IMR-90 (cell line): ENCODE data around the gene PLPP1. TPM values are rescaled to one million over a fixed set of nuclear protein-coding genes. Genes with fewer than 3 reads are reported as not detected.

Source experiments
- ATAC-seq: fragments of 200-7000 bp; cut with Tn5 transposase; 2 replicates; pipeline ENCODE4 v1.9.1; 2020; ENCODE audit warnings: low read depth, mild to moderate bottlenecking, moderate library complexity
- BruUV-seq: library from RNA; stranded (reverse); fragments of 400-500 nt; replicated peaks from 2 replicates; lab custom pipeline; 2021; lab: Mats Ljungman, UMichigan
- CTCF ChIA-PET: fragments of 300-600 bp; formaldehyde crosslinking; extraction: SDS; loops from one replicate; lab custom pipeline; 2021; ENCODE audit warnings: antibody characterized with exemption; lab: Yijun Ruan, JAX
- POLR2A ChIA-PET: fragments of 300-600 bp; sonication (Branson Sonifier 250); formaldehyde crosslinking; loops from one replicate; lab custom pipeline; 2022; ENCODE audit warnings: antibody characterized with exemption; ENCODE audit not compliant: unreplicated experiment; lab: Charles Lee
- DNase-seq: peaks from one replicate; pipeline ENCODE4 v3.0.0; 2013
- H2AFZ ChIP-seq: replicated peaks from 2 replicates; pipeline ENCODE3; 2013; ENCODE audit warnings: low read length, mild to moderate bottlenecking; ENCODE audit not compliant: poor library complexity
- H2AK5ac ChIP-seq: 2 replicates; pipeline ENCODE4 v1.6.1; 2013; ENCODE audit warnings: low read depth, low read length, inconsistent platforms
- H2AK9ac ChIP-seq: replicated peaks from 2 replicates; pipeline ENCODE3; 2013; ENCODE audit warnings: mild to moderate bottlenecking, low read depth, low read length, moderate library complexity; ENCODE audit not compliant: poor library complexity
- H2BK120ac ChIP-seq: 2 replicates; pipeline ENCODE4 v1.6.1; 2013; ENCODE audit warnings: low read depth, low read length, inconsistent platforms
- H2BK15ac ChIP-seq: 3 replicates; pipeline ENCODE4 v1.6.1; 2013; ENCODE audit warnings: low read depth, low read length, inconsistent platforms
- H2BK20ac ChIP-seq: 2 replicates; pipeline ENCODE4 v1.6.1; 2013; ENCODE audit warnings: low read depth, mild to moderate bottlenecking, inconsistent platforms, low read length, moderate library complexity
- H2BK5ac ChIP-seq: 2 replicates; pipeline ENCODE4 v1.6.1; 2013; ENCODE audit warnings: mild to moderate bottlenecking, low read depth, low read length, inconsistent platforms; ENCODE audit not compliant: poor library complexity, severe bottlenecking
- H3K14ac ChIP-seq: replicated peaks from 2 replicates; pipeline ENCODE4 v1.6.1; 2013; ENCODE audit warnings: low read depth, low read length, inconsistent platforms
- H3K18ac ChIP-seq: 2 replicates; pipeline ENCODE4 v1.6.1; 2013; ENCODE audit warnings: low read depth, low read length, control low read depth
- H3K23ac ChIP-seq: 2 replicates; pipeline ENCODE4 v1.6.1; 2013; ENCODE audit warnings: low read depth, low read length, inconsistent platforms
- H3K27ac ChIP-seq: 2 replicates; pipeline ENCODE4 v1.5.1; 2013; ENCODE audit warnings: mild to moderate bottlenecking, control low read depth, low read length; ENCODE audit not compliant: insufficient read depth
- H3K27me3 ChIP-seq: 2 replicates; pipeline ENCODE4 v1.6.1; 2013; ENCODE audit warnings: low read length; ENCODE audit not compliant: control insufficient read depth, insufficient read depth
- H3K36me3 ChIP-seq: 2 replicates; pipeline ENCODE4 v1.6.1; 2013; ENCODE audit warnings: low read length, mixed read lengths; ENCODE audit not compliant: control insufficient read depth, insufficient read depth
- H3K4ac ChIP-seq: 2 replicates; pipeline ENCODE4 v1.6.1; 2013; ENCODE audit warnings: low read depth, low read length, inconsistent platforms
- H3K4me1 ChIP-seq: 2 replicates; pipeline ENCODE4 v1.6.1; 2013; ENCODE audit warnings: low read length, mixed read lengths; ENCODE audit not compliant: control insufficient read depth, insufficient read depth
- H3K4me2 ChIP-seq: 2 replicates; pipeline ENCODE4 v1.6.1; 2013; ENCODE audit warnings: low read depth, mild to moderate bottlenecking, control low read depth, low read length, moderate library complexity
- H3K4me3 ChIP-seq: 2 replicates; pipeline ENCODE4 v1.5.1; 2013; ENCODE audit warnings: low read depth, mild to moderate bottlenecking, control low read depth, low read length, moderate library complexity; ENCODE audit not compliant: insufficient read depth
- H3K56ac ChIP-seq: 2 replicates; pipeline ENCODE4 v1.6.1; 2013; ENCODE audit warnings: low read length, inconsistent platforms; ENCODE audit not compliant: insufficient read depth; ENCODE audit errors: extremely low read depth
- H3K79me1 ChIP-seq, 2 experiments: 2 replicates each; pipeline ENCODE4 v1.6.1; 2013; ENCODE audit warnings: low read length in 2 of 2, inconsistent platforms in 1 of 2, low read depth in 1 of 2
- H3K9ac ChIP-seq: 2 replicates; pipeline ENCODE4 v1.6.1; 2013; ENCODE audit warnings: low read depth, low read length, control low read depth
- H3K9me1 ChIP-seq: 2 replicates; pipeline ENCODE4 v1.6.1; 2013; ENCODE audit warnings: low read length, inconsistent platforms; ENCODE audit not compliant: insufficient read depth
- H3K9me3 ChIP-seq: 2 replicates; pipeline ENCODE4 v1.6.1; 2013; ENCODE audit warnings: low read length; ENCODE audit not compliant: control insufficient read depth, insufficient read depth
- H4K20me1 ChIP-seq: 2 replicates; pipeline ENCODE4 v1.6.1; 2013; ENCODE audit warnings: low read length, inconsistent platforms; ENCODE audit not compliant: insufficient read depth
- H4K5ac ChIP-seq: 2 replicates; pipeline ENCODE4 v1.6.1; 2013; ENCODE audit warnings: mild to moderate bottlenecking, low read depth, low read length, control low read depth
- H4K8ac ChIP-seq, 2 experiments: 2 replicates each; pipeline ENCODE4 v1.6.1; 2013; ENCODE audit warnings: low read depth in 2 of 2, low read length in 2 of 2, control low read depth in 1 of 2, inconsistent platforms in 1 of 2
- H4K91ac ChIP-seq: 2 replicates; pipeline ENCODE4 v1.6.1; 2013; ENCODE audit warnings: low read depth, low read length, inconsistent platforms; ENCODE audit not compliant: insufficient read depth
- BHLHE40 ChIP-seq: fragments of 150-350 bp; IDR thresholded peaks from 2 replicates; pipeline ENCODE4 v1.6.1; 2016; ENCODE audit warnings: mild to moderate bottlenecking, low read depth, low read length
- CEBPB ChIP-seq: IDR thresholded peaks from 2 replicates; pipeline ENCODE4 v1.6.1; 2012; ENCODE audit warnings: low read depth, low read length, improper control_type of control experiment
- CHD1 ChIP-seq: IDR thresholded peaks from 2 replicates; pipeline ENCODE4 v1.6.1; 2012; ENCODE audit warnings: low read depth, low read length, improper control_type of control experiment
- ELK1 ChIP-seq: fragments of 150-350 bp; IDR thresholded peaks from 2 replicates; pipeline ENCODE4 v1.6.1; 2016; ENCODE audit warnings: low read depth, mild to moderate bottlenecking, low read length, moderate library complexity, borderline replicate concordance
- FOS ChIP-seq: fragments of 150-350 bp; IDR thresholded peaks from 2 replicates; pipeline ENCODE4 v1.6.1; 2016; ENCODE audit warnings: low read depth, low read length
- MAFK ChIP-seq: IDR thresholded peaks from 2 replicates; pipeline ENCODE4 v1.6.1; 2012; ENCODE audit warnings: low read depth, low read length, improper control_type of control experiment
- MAZ ChIP-seq: IDR thresholded peaks from 2 replicates; pipeline ENCODE4 v1.6.1; 2012; ENCODE audit warnings: low read depth, mild to moderate bottlenecking, low read length, improper control_type of control experiment, moderate library complexity, borderline replicate concordance
- MXI1 ChIP-seq: IDR thresholded peaks from 2 replicates; pipeline ENCODE4 v1.6.1; 2012; ENCODE audit warnings: low read depth, mild to moderate bottlenecking, low read length, moderate library complexity, borderline replicate concordance
- NFE2L2 ChIP-seq: fragments of 150-350 bp; IDR thresholded peaks from 2 replicates; pipeline ENCODE4 v1.6.1; 2016; ENCODE audit warnings: low read depth, mild to moderate bottlenecking, low read length
- POLR2A ChIP-seq: IDR thresholded peaks from 2 replicates; pipeline ENCODE4 v1.6.1; 2012; ENCODE audit warnings: mild to moderate bottlenecking, low read depth, low read length
- RAD21 ChIP-seq: IDR thresholded peaks from 2 replicates; pipeline ENCODE4 v1.6.1; 2012; ENCODE audit warnings: low read length, improper control_type of control experiment
- RCOR1 ChIP-seq: IDR thresholded peaks from 2 replicates; pipeline ENCODE4 v1.6.1; 2012; ENCODE audit warnings: mild to moderate bottlenecking, low read length, improper control_type of control experiment; ENCODE audit not compliant: insufficient replicate concordance
- RFX5 ChIP-seq: IDR thresholded peaks from 2 replicates; pipeline ENCODE4 v1.8.0; 2012; ENCODE audit warnings: low read depth, mild to moderate bottlenecking, low read length, moderate library complexity
- SMC3 ChIP-seq: fragments of 150-350 bp; IDR thresholded peaks from 2 replicates; pipeline ENCODE4 v1.6.1; 2016; ENCODE audit warnings: low read depth, mild to moderate bottlenecking, antibody characterized with exemption, low read length, moderate library complexity
- WGBS, 2 experiments: methylation state at CpG; one replicate each; pipeline versions ENCODE4 v1.1.5 to v1.1.7; 2013; ENCODE audit warnings: missing lambda C conversion rate in 2 of 2; ENCODE audit not compliant: insufficient read length in 1 of 2; ENCODE audit errors: extremely low coverage in 2 of 2; 5-methylcytosine and 5-hydroxymethylcytosine counted together
- dilution Hi-C: fragments of 300-500 bp; cut with HindIII; formaldehyde crosslinking; loops from one replicate; pipeline ENCODE4 v1.14.3; 2018; ENCODE audit warnings: low sequenced_read_pairs; ENCODE audit not compliant: unreplicated experiment
- in situ Hi-C: fragments of 300-500 bp; cut with MboI; formaldehyde crosslinking; loops from 3 replicates; pipeline ENCODE4 v1.14.3; 2019; ENCODE audit warnings: low sequenced_read_pairs, inconsistent platforms, mixed read lengths
- intact Hi-C: fragments of 100-400 bp; cut with micrococcal nuclease; formaldehyde crosslinking; loops from 2 replicates; pipeline ENCODE4 v1.10.0; 2022
- polyA plus RNA-seq, 3 experiments: library from polyadenylated mRNA; depleted of rRNA; stranded (reverse); fragments of >200 nt; gene quantifications; 2 replicates each; pipeline ENCODE4 v1.2.3, GENCODE V29; 2012; ENCODE audit warnings: low replicate concordance in 1 of 3
- total RNA-seq: library from RNA; depleted of rRNA; stranded (reverse); fragments of >200 nt; gene quantifications from 2 replicates; pipeline ENCODE4 v1.2.3, GENCODE V29; 2012
- TF ChIP-seq, protein P1 (sequence below): conservative IDR thresholded peaks from 2 replicates; pipeline ENCODE4 v1.5.1; 2012; ENCODE audit warnings: mild to moderate bottlenecking, low read depth, low read length, improper control_type of control experiment
- TF ChIP-seq, protein P2 (sequence below): fragments of 150-350 bp; IDR thresholded peaks from 2 replicates; pipeline ENCODE4 v1.6.1; 2017; ENCODE audit warnings: mild to moderate bottlenecking, antibody characterized with exemption, low read length, low read depth

Gene PLPP1
- total and polyA plus RNA-seq, 2 of the 4 experiments (the other 2 are of a cell fraction), result 19.2 to 21.3 TPM

- Histone ChIP-seq H3K27me3 (no peaks in the 10 kb centered on the region), H2AK9ac (no peak overlapping the region), H3K79me1 (peaks cover 0 to 12% of the 10 kb centered on the region in 2 experiments; a peak in 3 of 4 replicates), H3K9ac (no peak overlapping the region), H4K8ac (no peak overlapping the region), H2AFZ (no peak overlapping the region), H2BK120ac (no peak overlapping the region), H2BK15ac (no peak overlapping the region), H2BK20ac (no peak overlapping the region), H2BK5ac (peak overlapping the region; percentile 46), H3K4me3 (no peak overlapping the region), H3K4me1 (peaks cover 6% of the 10 kb centered on the region; the same call in 1 of the 2 replicates), H3K36me3 (no peaks in the 10 kb centered on the region), H3K27ac (no peak overlapping the region), H3K56ac (no peak overlapping the region), H3K9me3 (no peaks in the 10 kb centered on the region), H4K91ac (no peak overlapping the region), H3K23ac (no peak overlapping the region), H4K20me1 (peaks cover 6% of the 10 kb centered on the region; the same call in 1 of the 2 replicates), H3K9me1 (peaks cover 8% of the 10 kb centered on the region), H3K18ac (no peak overlapping the region), H2AK5ac (no peak overlapping the region), H3K14ac (no peak overlapping the region), H3K4me2 (peak overlapping the region; percentile 33; the same call in 1 of the 2 replicates), H3K4ac (no peak overlapping the region), H4K5ac (no peak overlapping the region)
- WGBS, 2 experiments, result no CpG with 5 or more reads among the region's 3 CpGs
- ChIA-PET POLR2A (no interaction called here), CTCF (no interaction called here)
- TF ChIP-seq, protein P1, sequence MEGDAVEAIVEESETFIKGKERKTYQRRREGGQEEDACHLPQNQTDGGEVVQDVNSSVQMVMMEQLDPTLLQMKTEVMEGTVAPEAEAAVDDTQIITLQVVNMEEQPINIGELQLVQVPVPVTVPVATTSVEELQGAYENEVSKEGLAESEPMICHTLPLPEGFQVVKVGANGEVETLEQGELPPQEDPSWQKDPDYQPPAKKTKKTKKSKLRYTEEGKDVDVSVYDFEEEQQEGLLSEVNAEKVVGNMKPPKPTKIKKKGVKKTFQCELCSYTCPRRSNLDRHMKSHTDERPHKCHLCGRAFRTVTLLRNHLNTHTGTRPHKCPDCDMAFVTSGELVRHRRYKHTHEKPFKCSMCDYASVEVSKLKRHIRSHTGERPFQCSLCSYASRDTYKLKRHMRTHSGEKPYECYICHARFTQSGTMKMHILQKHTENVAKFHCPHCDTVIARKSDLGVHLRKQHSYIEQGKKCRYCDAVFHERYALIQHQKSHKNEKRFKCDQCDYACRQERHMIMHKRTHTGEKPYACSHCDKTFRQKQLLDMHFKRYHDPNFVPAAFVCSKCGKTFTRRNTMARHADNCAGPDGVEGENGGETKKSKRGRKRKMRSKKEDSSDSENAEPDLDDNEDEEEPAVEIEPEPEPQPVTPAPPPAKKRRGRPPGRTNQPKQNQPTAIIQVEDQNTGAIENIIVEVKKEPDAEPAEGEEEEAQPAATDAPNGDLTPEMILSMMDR, result no peak
- TF ChIP-seq SMC3 (no peak), MAZ (no peak), RCOR1 (no peak), CHD1 (no peak), ELK1 (no peak), RFX5 (no peak), POLR2A (no peak), FOS (peak; percentile 68), RAD21 (no peak), MXI1 (no peak), BHLHE40 (no peak), MAFK (peak; percentile 58; the same call in 1 of the 2 replicates), NFE2L2 (0 out of 2 replicates have a peak, but pooled peaks have one; percentile 5), CEBPB (peak; percentile 46; the same call in 1 of the 2 replicates)
- TF ChIP-seq, protein P2, sequence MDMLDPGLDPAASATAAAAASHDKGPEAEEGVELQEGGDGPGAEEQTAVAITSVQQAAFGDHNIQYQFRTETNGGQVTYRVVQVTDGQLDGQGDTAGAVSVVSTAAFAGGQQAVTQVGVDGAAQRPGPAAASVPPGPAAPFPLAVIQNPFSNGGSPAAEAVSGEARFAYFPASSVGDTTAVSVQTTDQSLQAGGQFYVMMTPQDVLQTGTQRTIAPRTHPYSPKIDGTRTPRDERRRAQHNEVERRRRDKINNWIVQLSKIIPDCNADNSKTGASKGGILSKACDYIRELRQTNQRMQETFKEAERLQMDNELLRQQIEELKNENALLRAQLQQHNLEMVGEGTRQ, result no peak
- peak; percentile 98 for ATAC-seq
- intact Hi-C loops, result no loop called here
- BruUV-seq, result no TSS peak
- in situ Hi-C loops, result no loop called here
- peak; percentile 79 for DNase-seq
- dilution Hi-C loops, result no loop called here
Observed at GRCh38 chr5:55480781-55481180, 54.0 kb downstream of the PLPP1 start.
